Psoas muscle (tissue), 8 donors: ENCODE data around the gene RESF1. TPM values are rescaled to one million over a fixed set of nuclear protein-coding genes. Genes with fewer than 3 reads are reported as not detected.

ENCODE experiments used
- ATAC-seq, 4 donors: fragments of 200-7000 bp; cut with Tn5 transposase; one replicate each; pipeline ENCODE4 v1.9.1; 2020; ENCODE audit warnings: moderate library complexity in 3 of 4, mild to moderate bottlenecking in 2 of 4
- DNase-seq, 2 donors: peaks; one replicate each; pipeline ENCODE4 v3.0.0-alpha.2; 2020
- H3K27ac ChIP-seq: fragments of 200-600 bp; one replicate; pipeline ENCODE4 v1.8.0; 2022
- H3K27me3 ChIP-seq, 3 donors: fragments of 200-600 bp in 1 of 3; one replicate each; pipeline versions ENCODE4 v1.6.1 to v1.8.0; 2013 to 2022; ENCODE audit warnings: low read length in 2 of 3, mild to moderate bottlenecking in 2 of 3, moderate library complexity in 1 of 3; ENCODE audit not compliant: insufficient read depth in 3 of 3
- H3K36me3 ChIP-seq, 2 donors: fragments of 200-600 bp in 1 of 2; one replicate each; pipeline versions ENCODE4 v1.6.1 to v1.8.0; 2013 to 2022; ENCODE audit warnings: low read depth in 1 of 2, mild to moderate bottlenecking in 1 of 2, moderate library complexity in 1 of 2; ENCODE audit not compliant: insufficient read depth in 1 of 2
- H3K4me1 ChIP-seq: fragments of 200-600 bp; one replicate; pipeline ENCODE4 v1.8.0; 2022
- H3K4me3 ChIP-seq: fragments of 200-600 bp; one replicate; pipeline ENCODE4 v1.8.0; 2022; ENCODE audit warnings: mild to moderate bottlenecking
- H3K9me3 ChIP-seq: fragments of 200-600 bp; one replicate; pipeline ENCODE4 v1.8.0; 2022
- CTCF ChIP-seq: fragments of 200-600 bp; IDR thresholded peaks from one replicate; pipeline ENCODE4 v1.8.0; 2022; ENCODE audit warnings: antibody characterized with exemption
- WGBS, 3 donors: extraction: QIAGEN DNeasy Blood & Tissue Kit; methylation state at CpG; one replicate each; pipeline versions ENCODE4 v1.1.6 to v1.1.7; 2013; 5-methylcytosine and 5-hydroxymethylcytosine counted together
- intact Hi-C, 2 donors: fragments of 100-400 bp; cut with DNase I; formaldehyde crosslinking; loops; one replicate each; pipeline versions ENCODE4 v1.11.0 to v1.14.2; 2022
- polyA plus RNA-seq, 3 donors: library from polyadenylated mRNA; stranded (reverse); fragments of 200-250 nt; gene quantifications; one replicate each; pipeline ENCODE4 v1.2.3, GENCODE V29; 2013
- total RNA-seq, 4 donors: library from RNA; stranded (reverse); fragmentation: NEBNext Ultra II Directional in 2 of 4; extraction: Animal tissue kit (Norgen Biotek cat#: 25700) in 2 of 4; gene quantifications; one replicate each; pipeline versions ENCODE4 v1.2.1 to v1.2.4, GENCODE V29; 2021 to 2023
- donor health status: healthy with polysubstance abuse.
- donor health status: DM: no; HTN: no; CAD: no; lungs with moderate emphysema.
- donor health status: Bipolar disorder and iron deficiency.
- donor health status: healthy.
- donor health status: DM: yes; HTN: yes; CAD: no.
- donor health status: DM: no; HTN: no; CAD: no.
- donor health status: DM: no; HTN: no; CAD: no.
- donor health status: DM: yes; HTN: yes; CAD: no.

RESF1 gene
- total and polyA plus RNA-seq, 7 donors: 6.0 to 18.4 (median 14.0) TPM

DNA sequence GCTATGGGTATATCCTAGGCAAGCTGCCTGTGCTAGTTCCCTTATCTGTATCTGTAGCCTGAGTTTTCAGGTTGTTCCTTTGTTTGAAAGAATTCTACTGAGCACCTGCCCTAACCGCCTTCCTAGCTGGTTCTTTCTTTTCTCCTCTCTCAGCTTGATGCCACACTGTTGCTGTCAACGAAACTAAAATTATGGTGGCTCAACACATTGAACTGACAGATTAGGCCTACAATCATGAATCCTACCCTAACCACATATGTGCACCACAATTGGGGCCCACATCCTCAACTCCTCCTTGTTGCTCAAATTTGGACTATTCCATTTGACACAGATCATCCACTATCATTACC, 36.2 kb upstream of the RESF1 start:
- H3K27ac ChIP-seq: no peak overlapping the region
- no peaks in the 10 kb centered on the region for H3K4me1 ChIP-seq
- no peaks in the 10 kb centered on the region for H3K27me3 ChIP-seq
- ATAC-seq (no peak), DNase-seq (no peak)
- WGBS, 3 donors: 75 to 92% (median 88%) methylated on average over 2 of the region's 2 CpGs
- peaks cover 16% of the 10 kb centered on the region for H3K9me3 ChIP-seq
- no peaks in the 10 kb centered on the region for H3K36me3 ChIP-seq
- intact Hi-C loops: no loop called here
- H3K4me3 ChIP-seq: no peak overlapping the region
- TF ChIP-seq CTCF: no peak

- DNase-seq (no peak), ATAC-seq (no peak)
- TF ChIP-seq CTCF: no peak
- Histone ChIP-seq H3K27ac (no peak overlapping the region), H3K36me3 (no peaks in the 10 kb centered on the region), H3K4me3 (no peak overlapping the region), H3K4me1 (no peaks in the 10 kb centered on the region), H3K9me3 (no peaks in the 10 kb centered on the region), H3K27me3 (no peaks in the 10 kb centered on the region)
- 74 to 84% (median 81%) methylated on average over 8 of the region's 8 CpGs for WGBS, 3 donors
- intact Hi-C loops: no loop called here
Observed at GRCh38 chr12:31928246-31929026, 30.8 kb upstream of the RESF1 start.

GRCh38 chr12:31929027-31929526, 30.1 kb upstream of the RESF1 start:
- Histone ChIP-seq H3K27me3 (no peaks in the 10 kb centered on the region), H3K4me1 (no peaks in the 10 kb centered on the region), H3K36me3 (no peaks in the 10 kb centered on the region), H3K27ac (no peak overlapping the region), H3K9me3 (no peaks in the 10 kb centered on the region), H3K4me3 (no peak overlapping the region)
- DNase-seq (no peak), ATAC-seq (no peak)
- WGBS, 3 donors: 85 to 90% (median 86%) methylated on average over 5 of the region's 5 CpGs
- intact Hi-C loops: no loop called here
- TF ChIP-seq CTCF: no peak

GRCh38 chr12:31931796-31932715, 27.2 kb upstream of the RESF1 start:
- no peak for DNase-seq
- ATAC-seq: no peak
- Histone ChIP-seq H3K27ac (no peak overlapping the region), H3K36me3 (no peaks in the 10 kb centered on the region), H3K4me3 (no peak overlapping the region), H3K9me3 (no peaks in the 10 kb centered on the region), H3K27me3 (no peaks in the 10 kb centered on the region), H3K4me1 (no peaks in the 10 kb centered on the region)
- WGBS, 3 donors: 72 to 91% (median 80%) methylated on average over 7 of the region's 7 CpGs
- intact Hi-C loops: no loop called here
- no peak for TF ChIP-seq CTCF
